HEK293 (cell line): Measurements from ENCODE around the gene CFAP221.
A peak's percentile ranks its signal among the peaks of the same experiment; 100 is the strongest.

ENCODE experiments used
- CTCF ChIA-PET: fragments of 350-600 bp; formaldehyde crosslinking; extraction: SDS; loops from one replicate; lab custom pipeline; 2021; ENCODE audit warnings: antibody characterized with exemption; lab: Yijun Ruan, JAX
- POLR2A ChIA-PET: fragments of 300-600 bp; formaldehyde crosslinking; extraction: SDS; loops from one replicate; lab custom pipeline; 2020; ENCODE audit warnings: antibody characterized with exemption, inconsistent platforms; lab: Yijun Ruan, JAX
- H3K27ac ChIP-seq: fragments of 200-500 bp; sonication (Bioruptor generic); 2 replicates; pipeline ENCODE4 v1.5.1; 2014; ENCODE audit warnings: low read depth, low read length, control low read depth, inconsistent platforms; ENCODE audit errors: extremely low read depth
- H3K36me3 ChIP-seq, 2 experiments: fragments of 200-500 bp in 1 of 2; sonication (Bioruptor generic) in 1 of 2; 1 replicate in 1 of 2; 2 replicates in 1 of 2; pipeline ENCODE4 v1.5.1; 2014 to 2017; ENCODE audit warnings: inconsistent platforms in 2 of 2, low read length in 2 of 2; ENCODE audit not compliant: control insufficient read depth in 2 of 2, insufficient read depth in 1 of 2
- H3K4me1 ChIP-seq: fragments of 200-500 bp; sonication (Bioruptor generic); 2 replicates; pipeline ENCODE4 v1.5.1; 2014; ENCODE audit warnings: mild to moderate bottlenecking, low read length, inconsistent platforms; ENCODE audit not compliant: control insufficient read depth, insufficient read depth
- H3K4me3 ChIP-seq: 2 replicates; pipeline ENCODE4 v1.5.1; 2011; ENCODE audit warnings: low read depth, mild to moderate bottlenecking, control low read depth, low read length, moderate library complexity
- H3K9me3 ChIP-seq: fragments of 200-500 bp; sonication (Bioruptor generic); 2 replicates; pipeline ENCODE4 v1.5.1; 2014; ENCODE audit warnings: low read depth, low read length, inconsistent platforms; ENCODE audit not compliant: control insufficient read depth, insufficient read depth
- GFI1B ChIP-seq: fragments of 450-650 bp; formaldehyde crosslinking; IDR thresholded peaks from 2 replicates; pipeline ENCODE4 v1.5.1; 2016; ENCODE audit warnings: missing biosample characterization, missing genetic modification characterization
- REST ChIP-seq: fragments of 450-650 bp; formaldehyde crosslinking; IDR thresholded peaks from 2 replicates; pipeline ENCODE4 v1.5.1; 2016; ENCODE audit warnings: missing biosample characterization, missing genetic modification characterization
- TSHZ1 ChIP-seq: fragments of 450-650 bp; formaldehyde crosslinking; IDR thresholded peaks from 2 replicates; pipeline ENCODE4 v1.5.1; 2016; ENCODE audit warnings: missing biosample characterization, missing genetic modification characterization, borderline replicate concordance
- ZFP37 ChIP-seq: fragments of 450-650 bp; formaldehyde crosslinking; IDR thresholded peaks from 2 replicates; pipeline ENCODE4 v1.5.1; 2016; ENCODE audit warnings: missing biosample characterization, missing genetic modification characterization
- ZNF2 ChIP-seq: fragments of 450-650 bp; formaldehyde crosslinking; IDR thresholded peaks from 2 replicates; pipeline ENCODE4 v1.5.1; 2016; ENCODE audit warnings: missing biosample characterization, missing genetic modification characterization
- ZNF248 ChIP-seq: fragments of 450-650 bp; formaldehyde crosslinking; IDR thresholded peaks from 2 replicates; pipeline ENCODE4 v1.5.1; 2017; ENCODE audit warnings: missing biosample characterization, missing genetic modification characterization
- ZNF341 ChIP-seq: fragments of 450-650 bp; formaldehyde crosslinking; IDR thresholded peaks from 2 replicates; pipeline ENCODE4; 2016; ENCODE audit warnings: low read depth, missing biosample characterization, missing genetic modification characterization
- ZNF354C ChIP-seq: fragments of 450-650 bp; formaldehyde crosslinking; IDR thresholded peaks from 2 replicates; pipeline ENCODE4 v1.5.1; 2016; ENCODE audit warnings: missing biosample characterization, missing genetic modification characterization, low read depth, borderline replicate concordance
- ZNF426 ChIP-seq: fragments of 450-650 bp; formaldehyde crosslinking; IDR thresholded peaks from 2 replicates; pipeline ENCODE4 v1.5.1; 2017; ENCODE audit warnings: missing biosample characterization, missing genetic modification characterization, mild to moderate bottlenecking, inconsistent platforms, moderate library complexity
- ZNF473 ChIP-seq: fragments of 450-650 bp; formaldehyde crosslinking; IDR thresholded peaks from 2 replicates; pipeline ENCODE4 v1.5.1; 2017; ENCODE audit warnings: missing biosample characterization, missing genetic modification characterization
- ZNF548 ChIP-seq: fragments of 450-650 bp; formaldehyde crosslinking; IDR thresholded peaks from 2 replicates; pipeline ENCODE4 v1.5.1; 2016; ENCODE audit warnings: missing biosample characterization, missing genetic modification characterization
- ZNF580 ChIP-seq: fragments of 450-650 bp; formaldehyde crosslinking; IDR thresholded peaks from 2 replicates; pipeline ENCODE4 v1.5.1; 2016; ENCODE audit warnings: missing biosample characterization, missing genetic modification characterization
- ZNF610 ChIP-seq: fragments of 450-650 bp; formaldehyde crosslinking; IDR thresholded peaks from 2 replicates; pipeline ENCODE4 v1.5.1; 2016; ENCODE audit warnings: missing biosample characterization, missing genetic modification characterization, borderline replicate concordance
- ZNF776 ChIP-seq: fragments of 450-650 bp; formaldehyde crosslinking; IDR thresholded peaks from 2 replicates; pipeline ENCODE4 v1.5.0; 2017; ENCODE audit warnings: missing biosample characterization, missing genetic modification characterization, borderline replicate concordance
- ZSCAN4 ChIP-seq: fragments of 450-650 bp; formaldehyde crosslinking; IDR thresholded peaks from 2 replicates; pipeline ENCODE4 v1.5.1; 2017; ENCODE audit warnings: missing biosample characterization, missing genetic modification characterization
- ZXDB ChIP-seq: fragments of 450-650 bp; formaldehyde crosslinking; IDR thresholded peaks from 2 replicates; pipeline ENCODE4 v1.5.1; 2016; ENCODE audit warnings: missing biosample characterization, missing genetic modification characterization

CFAP221 gene

GRCh38 chr2:119689218-119689617 is 145.0 kb downstream of the CFAP221 start:
- ChIA-PET POLR2A (no interaction called here), CTCF (no interaction called here)
- peaks cover 0 to 3% of the 10 kb centered on the region in 2 experiments; a peak in 1 of 3 replicates for H3K36me3 ChIP-seq
- H3K4me1 ChIP-seq = no peaks in the 10 kb centered on the region; the same call in 1 of the 2 replicates
- H3K27ac ChIP-seq = no peak overlapping the region
- no peak overlapping the region for H3K4me3 ChIP-seq
- no peak for TF ChIP-seq ZFP37
- no peak for TF ChIP-seq ZNF548
- no peak for TF ChIP-seq ZNF426 (tag by site-specific recombination)
- TF ChIP-seq ZNF2 (tag by site-specific recombination) = no peak
- no peak for TF ChIP-seq ZNF354C (tag by site-specific recombination)
- TF ChIP-seq GFI1B (tag by site-specific recombination) = no peak
- no peak for TF ChIP-seq ZNF248 (tag by site-specific recombination)
- no peak for TF ChIP-seq ZNF341 (tag by site-specific recombination)
- no peak for TF ChIP-seq ZXDB (tag by site-specific recombination)
- TF ChIP-seq ZSCAN4 (tag by site-specific recombination) = no peak
- TF ChIP-seq TSHZ1 = no peak
- no peak for TF ChIP-seq ZNF776 (tag by site-specific recombination)
- no peak for TF ChIP-seq ZNF473
- TF ChIP-seq ZNF610 (tag by site-specific recombination) = no peak
- no peak for TF ChIP-seq ZNF580 (tag by site-specific recombination)
- no peaks in the 10 kb centered on the region for H3K9me3 ChIP-seq

- Histone ChIP-seq H3K27ac (no peak overlapping the region), H3K4me1 (peaks cover 5% of the 10 kb centered on the region; the same call in 1 of the 2 replicates), H3K4me3 (no peak overlapping the region), H3K36me3 (peaks cover 0 to 3% of the 10 kb centered on the region in 2 experiments; a peak in 1 of 3 replicates), H3K9me3 (no peaks in the 10 kb centered on the region)
- ChIA-PET POLR2A (interaction anchor here (1.2 kb wide), 1 partner anchor 12 kb away, joined by 6 read pairs; the partner anchor contains the start of gene TMEM177), CTCF (interaction anchor here (2.8 kb wide), 1 partner anchor 12 kb away, joined by 17 read pairs; no protein-coding TSS in a partner anchor)
- TF ChIP-seq ZNF248 (tag by site-specific recombination) = no peak
- peak; percentile 82 for TF ChIP-seq REST (tag by site-specific recombination)
Observed at GRCh38 chr2:119691189-119691588, 146.9 kb downstream of the CFAP221 start.
